RPMI7951 (cell line): ENCODE measurements around the gene TENM4. TPM values are rescaled to one million over a fixed set of nuclear protein-coding genes. Genes with fewer than 3 reads are reported as not detected.
A peak's percentile ranks its signal among the peaks of the same experiment; 100 is the strongest.

ENCODE experiments used
- DNase-seq: peaks from one replicate; pipeline ENCODE4 v3.0.0-alpha.2; 2012; ENCODE audit warnings: low read depth
- total RNA-seq: library from RNA; depleted of rRNA; stranded (reverse); fragments of >200 nt; shearing (Covaris generic); gene quantifications from 2 replicates; pipeline ENCODE4 v1.2.3, GENCODE V29; 2014

TENM4 gene
- total RNA-seq, 1 experiment from 2014 or later: 25.1 TPM

DNA sequence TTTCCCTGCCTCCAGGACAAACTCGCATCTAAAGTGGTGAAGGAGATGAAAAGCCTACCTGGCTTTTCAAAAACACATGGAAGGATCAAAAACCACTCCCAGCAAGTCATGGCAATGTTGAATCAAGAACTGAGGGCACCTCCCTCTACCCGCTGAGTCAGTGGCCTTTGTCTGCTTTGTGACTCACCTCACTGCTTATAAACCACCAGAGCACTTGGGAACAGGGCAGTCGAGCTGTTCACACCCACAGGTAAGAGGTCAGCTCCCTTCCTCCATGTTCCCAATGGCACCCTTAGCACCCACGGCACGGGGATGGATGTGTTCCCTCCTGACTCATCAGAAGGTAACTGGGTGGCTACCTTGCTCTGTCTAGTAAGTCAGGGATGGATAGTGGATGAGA lies 21.7 kb downstream of the TENM4 start:
- DNase-seq: peak; percentile 86

DNA sequence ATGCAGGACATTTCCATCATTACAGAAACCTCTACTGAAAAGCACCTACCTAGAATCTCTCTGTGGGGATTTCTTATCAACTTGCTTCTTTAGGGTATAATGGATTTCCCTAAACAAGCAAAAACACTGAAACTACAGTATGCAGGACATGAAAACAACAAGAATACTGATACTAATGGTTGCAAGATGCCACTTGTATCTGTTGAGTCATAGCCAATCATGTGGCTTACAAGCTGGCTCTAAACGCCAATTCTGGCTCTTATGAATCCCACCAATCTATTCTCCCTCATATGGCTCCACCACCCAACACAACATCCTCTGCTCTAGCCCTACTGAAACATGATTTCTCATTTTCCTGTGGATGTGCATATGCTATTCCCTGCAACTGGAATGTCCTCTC lies 22.6 kb downstream of the TENM4 start:
- no peak for DNase-seq

DNA sequence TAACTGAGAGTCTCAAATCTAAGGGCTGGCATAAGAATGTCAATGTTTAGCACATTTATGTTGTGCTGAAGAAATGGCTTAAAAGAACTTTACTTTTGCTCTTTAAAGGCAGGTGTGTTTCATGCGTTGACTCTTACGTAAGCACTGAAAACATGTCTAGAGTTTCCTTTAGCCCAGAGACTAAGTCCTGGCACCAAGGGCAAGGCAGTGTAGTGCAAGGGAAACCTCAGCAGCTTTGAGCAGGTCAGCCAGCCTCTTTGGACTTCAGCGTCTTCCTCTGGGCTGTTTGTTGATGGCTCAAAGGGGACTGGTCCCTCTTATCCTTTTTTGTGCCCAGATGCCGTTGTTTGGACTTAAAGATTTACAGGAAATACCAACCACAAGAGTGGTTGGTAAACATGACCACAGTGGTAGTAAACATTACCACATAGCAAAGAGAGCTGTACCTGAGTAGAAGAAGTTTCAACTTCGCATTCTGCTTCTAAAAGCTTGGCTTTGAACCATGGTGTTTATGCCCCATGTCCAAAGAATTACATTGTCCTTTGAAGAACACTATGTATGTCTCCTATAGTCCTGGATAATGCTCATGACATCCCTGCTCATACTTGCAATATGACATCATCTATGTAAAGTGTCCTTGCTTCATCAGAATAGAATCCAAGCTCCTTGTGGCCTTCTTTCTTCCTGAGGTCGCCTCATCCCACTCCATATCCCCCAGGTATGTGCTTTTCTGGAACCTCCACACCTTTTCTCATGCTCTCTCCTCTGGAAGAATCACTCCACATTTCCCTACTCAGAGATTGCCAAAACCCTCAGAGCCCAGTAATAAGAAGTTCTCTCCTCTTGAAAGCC lies 23.5 kb downstream of the TENM4 start:
- DNase-seq: no peak

DNA sequence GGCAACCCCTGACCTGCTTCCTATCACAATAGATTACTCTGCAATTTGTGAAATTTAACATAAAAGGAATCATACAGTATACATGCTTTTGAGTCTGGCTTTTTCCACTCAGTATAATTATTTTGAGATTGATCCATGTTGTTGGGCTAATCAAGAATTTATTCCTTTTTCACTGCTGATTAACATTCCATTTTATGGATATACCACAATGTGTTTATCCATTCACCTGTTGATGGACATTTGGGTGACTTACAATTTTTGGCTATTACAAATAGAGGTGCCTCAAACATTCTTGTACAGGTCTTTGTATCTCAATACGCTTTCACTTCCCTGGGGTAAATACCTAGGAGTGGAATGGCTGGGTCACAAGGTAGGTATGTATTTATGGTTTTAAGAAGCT lies 24.9 kb downstream of the TENM4 start:
- DNase-seq: no peak

DNA sequence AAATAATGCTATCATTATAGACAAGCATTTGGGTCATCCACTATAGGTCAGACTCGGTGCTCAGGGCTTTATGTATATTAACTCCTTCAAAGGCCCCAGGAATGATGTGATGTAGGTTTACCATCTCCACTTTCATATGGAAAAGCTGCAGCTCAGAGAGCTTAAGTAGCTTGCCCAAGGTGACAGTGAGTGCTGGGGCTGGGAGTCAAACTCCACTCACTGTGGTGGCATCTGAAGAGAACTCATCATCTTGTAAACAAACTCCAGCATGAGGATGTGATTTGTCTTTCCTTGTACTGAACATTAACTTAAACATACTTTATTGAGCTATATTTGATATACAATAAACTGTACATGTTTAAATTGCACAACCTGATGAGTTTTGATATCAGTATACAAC lies 25.4 kb downstream of the TENM4 start:
- DNase-seq: no peak

DNA sequence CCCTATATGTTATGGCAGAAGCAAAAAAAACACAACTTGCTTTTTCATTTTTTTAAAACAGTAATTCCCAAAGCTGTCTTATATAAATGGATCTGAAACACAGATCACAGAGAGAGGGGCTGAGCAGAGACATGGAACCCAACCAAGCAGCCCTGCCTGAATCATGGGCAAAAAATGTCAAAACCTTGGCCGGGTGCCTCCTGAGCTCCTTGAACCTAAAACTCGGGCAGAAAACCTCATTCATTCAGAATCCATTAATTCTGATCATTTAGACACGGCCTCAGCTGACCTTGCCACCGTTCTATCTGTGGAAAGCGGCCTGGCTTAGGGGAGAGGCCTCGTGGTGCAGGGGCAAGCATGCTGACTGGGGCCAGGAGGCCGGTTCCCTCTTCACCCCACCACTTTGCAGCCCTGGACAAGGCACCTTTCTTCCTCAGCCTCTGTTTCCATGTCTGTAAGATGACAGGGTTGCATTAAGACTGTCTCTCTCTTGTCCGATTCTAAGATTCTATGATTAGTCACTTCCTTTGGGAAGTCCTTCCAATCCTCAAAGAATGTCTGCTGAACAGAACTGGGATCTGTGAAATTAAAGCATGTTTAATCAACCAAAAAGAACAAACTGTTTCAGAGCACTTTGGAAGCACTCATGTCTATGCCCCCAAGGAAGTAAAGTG lies 26.0 kb downstream of the TENM4 start:
- peak; percentile 89 for DNase-seq

DNA sequence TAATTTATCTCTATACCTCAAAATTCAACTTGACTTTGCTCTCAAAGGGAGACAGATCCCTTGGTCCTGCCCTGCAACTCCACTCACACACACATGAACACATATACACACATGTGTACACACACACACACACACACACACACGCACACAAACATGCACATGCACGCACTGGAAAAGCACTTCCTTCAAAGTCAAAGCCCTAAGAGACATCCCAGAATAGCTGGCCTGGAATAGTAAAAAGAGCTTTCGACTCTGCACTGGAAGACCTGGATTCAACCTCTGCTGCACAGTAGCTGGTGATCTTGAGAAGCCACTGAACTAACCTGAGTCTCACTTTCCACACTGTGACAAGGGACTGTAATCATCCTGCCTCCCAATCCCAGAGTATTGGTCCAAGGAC lies 26.8 kb downstream of the TENM4 start:
- DNase-seq: no peak

DNA sequence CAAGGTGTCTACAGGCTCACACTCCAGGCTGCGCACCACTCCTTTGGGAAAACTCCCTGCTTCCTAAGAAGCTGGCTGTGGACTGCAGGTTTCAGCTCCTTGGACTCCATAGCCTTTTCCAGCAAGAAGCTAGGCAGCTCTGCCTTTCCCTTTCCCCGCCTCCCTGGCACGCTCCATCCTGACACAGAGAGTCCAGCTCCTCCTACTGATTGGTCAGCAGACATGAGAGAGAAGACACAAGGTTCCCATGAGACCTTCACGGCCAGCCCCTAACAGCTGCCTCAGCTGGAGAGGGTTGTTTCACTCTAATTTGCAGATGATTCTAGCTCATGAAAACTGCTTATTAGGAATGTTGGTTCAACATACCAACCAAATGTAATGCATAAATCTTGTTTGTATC lies 27.6 kb downstream of the TENM4 start:
- peak; percentile 92 for DNase-seq

DNA sequence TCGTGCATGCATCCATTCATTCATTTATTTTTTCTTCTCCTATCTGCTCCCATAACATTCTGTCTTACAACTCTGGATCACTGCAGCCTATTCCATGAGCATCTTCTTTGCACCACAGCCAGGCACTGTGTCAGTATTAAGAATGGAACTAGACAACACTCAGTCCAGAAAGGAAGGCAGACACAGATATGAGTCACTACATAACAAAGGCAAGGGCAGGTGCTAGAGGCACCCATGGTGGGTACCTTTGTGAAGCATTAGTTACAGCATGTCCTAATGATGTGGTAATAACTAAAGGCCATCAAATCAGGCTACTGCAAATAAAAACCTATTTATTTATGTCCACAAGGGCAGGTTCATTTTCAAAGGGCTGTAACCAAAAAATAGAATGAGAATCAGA lies 28.1 kb downstream of the TENM4 start:
- DNase-seq: no peak

DNA sequence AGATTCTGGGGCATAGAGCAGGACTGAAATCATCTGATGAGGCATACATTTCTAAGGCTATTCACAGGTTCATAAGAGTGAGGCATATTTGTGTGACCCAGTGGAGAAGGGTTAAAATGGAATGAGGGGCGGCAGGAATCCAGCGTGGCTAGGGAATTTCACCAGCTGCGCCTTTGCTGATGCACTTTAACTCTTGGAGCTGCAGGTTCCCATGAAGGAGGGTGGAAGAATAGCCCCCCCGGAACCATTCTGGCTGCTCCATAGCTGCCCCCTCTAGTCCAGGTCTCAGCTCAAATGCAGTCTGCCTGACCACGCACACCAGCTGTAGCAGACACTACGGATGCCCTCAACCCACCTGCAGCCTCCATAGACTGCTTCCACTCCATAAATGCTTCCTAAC lies 31.5 kb downstream of the TENM4 start:
- no peak for DNase-seq

DNA sequence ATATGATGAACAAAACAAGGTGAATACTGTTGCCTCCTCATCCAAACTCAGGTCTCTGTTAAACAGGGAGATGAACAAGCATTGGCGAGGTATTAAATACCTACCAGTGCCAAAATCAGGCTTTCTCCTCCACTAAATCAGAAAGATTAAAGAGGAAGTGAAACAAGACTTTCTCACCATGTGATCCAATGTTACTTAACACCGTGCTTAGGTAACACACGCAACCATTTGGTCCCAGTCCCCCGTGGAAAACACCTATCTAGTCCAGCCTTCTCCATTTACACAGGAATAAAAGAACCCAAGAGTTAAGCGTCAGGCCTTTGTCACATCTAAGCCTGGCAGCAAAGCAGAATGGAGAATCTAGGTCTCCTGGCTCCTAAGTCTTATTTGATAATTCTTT lies 34.5 kb downstream of the TENM4 start:
- no peak for DNase-seq

DNA sequence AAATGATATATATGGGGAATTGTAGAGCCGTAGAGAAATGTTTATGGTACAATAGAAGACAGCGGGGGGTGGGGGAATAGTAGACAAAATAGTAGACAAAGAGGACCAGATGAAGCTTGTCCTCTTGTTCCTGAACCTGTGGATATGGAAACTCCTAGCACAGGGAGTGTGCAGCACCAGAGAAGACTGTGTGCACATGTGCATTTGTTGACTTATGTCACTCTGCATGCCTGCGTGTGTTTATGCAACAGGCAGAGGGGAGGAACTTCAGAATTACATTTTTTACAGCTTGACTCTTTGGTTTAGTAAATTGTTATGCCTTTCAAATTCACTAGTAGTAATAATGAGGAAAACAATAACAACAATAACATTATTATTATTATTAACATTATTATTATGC lies 36.0 kb downstream of the TENM4 start:
- DNase-seq: no peak

DNA sequence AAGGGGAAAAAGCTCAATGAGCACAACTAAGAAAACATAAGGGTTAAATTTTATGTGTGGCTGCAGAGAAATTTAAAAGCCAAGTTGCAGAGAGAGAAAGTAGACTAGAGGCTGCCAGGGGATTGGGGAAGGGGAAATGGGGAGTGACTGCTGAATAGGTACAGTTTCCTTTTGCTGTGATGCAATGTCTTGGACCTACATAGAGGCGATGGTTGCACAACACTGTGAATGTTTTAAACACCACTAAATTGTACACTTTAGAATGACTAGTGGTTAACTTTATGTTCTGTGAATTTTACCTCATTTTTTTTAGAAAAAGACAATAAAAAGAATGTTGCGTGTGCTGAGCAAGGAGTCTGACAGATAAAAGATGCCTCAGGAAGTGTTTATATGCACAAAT lies 36.5 kb downstream of the TENM4 start:
- no peak for DNase-seq

DNA sequence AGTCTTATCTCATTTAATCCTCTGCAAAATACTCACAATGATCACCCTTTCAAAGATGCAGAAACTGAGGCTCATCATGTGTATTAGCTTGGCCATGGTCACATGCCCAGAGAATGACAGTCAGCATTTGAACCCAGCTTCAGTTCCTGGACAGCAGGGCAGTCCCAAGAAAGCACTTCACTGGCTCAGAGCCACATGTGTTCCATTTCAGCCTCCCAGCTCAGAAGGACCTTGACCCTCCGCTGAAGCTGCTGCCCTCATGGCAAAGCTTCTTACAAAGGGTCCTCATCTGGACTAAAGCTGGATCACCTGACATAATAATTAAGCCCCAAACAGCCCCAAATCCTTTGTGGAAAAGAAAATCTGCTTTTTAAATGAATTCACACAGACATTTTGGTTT lies 37.0 kb downstream of the TENM4 start:
- DNase-seq: no peak

DNA sequence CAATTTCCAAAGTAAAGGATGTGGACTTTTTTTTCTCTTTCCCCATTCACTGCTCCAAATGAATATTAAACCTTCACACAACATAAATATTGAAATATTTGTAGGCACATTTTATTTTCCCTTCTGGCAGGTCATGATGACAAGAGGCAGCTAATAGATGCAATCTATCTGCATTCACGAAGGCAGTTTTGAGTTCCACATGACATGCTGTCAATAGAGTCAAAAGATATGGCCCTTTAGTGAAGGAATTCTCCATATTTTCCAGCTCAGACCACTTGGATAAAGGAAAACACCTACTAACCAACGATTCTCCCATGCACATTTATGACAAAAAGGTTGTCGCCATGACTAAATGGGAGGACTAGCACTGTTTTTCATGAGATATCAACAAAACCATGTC lies 37.9 kb downstream of the TENM4 start:
- no peak for DNase-seq

DNA sequence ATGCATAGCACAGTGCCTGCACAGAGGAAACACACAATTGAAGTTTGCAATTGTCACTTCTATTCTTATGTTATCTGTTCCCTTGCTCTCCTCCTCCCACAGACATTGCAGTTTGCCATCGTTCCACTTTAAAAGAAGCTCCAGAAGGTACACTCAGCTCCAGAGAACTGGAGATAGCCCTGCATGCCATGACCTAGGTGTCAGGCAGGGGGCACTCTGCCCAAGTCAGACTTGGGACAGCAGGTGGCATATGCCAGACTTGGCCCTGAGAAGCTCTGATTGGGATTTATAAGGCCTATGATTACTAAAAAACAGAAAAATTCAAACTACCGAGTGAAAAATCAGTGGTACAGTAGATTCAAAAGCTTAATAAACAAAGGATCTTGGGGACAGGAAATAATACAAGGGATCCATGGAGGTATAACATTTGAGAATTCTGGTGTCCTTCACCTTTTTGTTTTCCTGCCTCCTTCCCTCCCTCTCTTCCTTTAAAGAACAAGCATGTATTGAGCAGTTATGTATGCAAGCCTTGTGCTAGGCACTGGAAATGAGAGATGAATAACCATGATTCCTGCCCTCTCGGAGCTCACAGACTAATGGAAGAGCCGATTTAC lies 40.0 kb downstream of the TENM4 start:
- peak; percentile 52 for DNase-seq

DNA sequence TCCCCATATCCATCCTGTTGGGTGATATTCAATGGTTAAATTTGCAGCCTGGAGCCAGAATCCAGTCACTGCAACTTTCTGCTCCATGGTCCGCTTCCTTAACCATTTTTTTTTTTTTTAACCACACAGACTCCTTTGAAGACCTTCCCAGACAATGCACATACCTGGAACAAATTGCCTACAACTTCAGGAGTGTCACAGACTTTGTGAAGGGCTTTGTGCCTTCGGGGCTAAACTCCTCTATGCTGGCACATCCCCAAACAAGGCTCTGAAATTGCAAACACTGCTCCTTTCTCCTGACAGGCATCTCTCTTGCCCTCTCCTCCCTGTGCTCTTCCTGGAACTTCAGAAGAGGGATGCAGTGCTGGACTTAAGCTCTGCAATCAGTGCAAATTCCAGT lies 40.6 kb downstream of the TENM4 start:
- peak; percentile 79 for DNase-seq

DNA sequence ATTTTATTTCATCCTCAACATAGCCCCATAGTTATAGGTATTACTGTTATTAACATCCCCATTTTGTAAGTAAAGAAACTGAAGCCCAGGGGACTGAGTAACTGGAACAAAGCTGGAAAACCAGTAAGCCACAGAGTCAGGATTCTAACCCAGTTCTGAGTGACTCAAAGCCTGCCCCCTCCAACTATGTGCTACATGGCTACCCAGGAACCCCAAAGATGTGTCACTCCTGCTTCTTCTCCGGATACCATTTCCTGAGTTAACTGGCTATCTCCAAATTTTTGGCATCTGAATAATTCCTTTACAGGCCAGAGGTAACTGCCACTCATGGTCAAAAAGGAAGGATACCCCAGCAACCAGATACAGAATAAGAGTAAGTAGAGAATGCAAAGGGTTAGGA lies 43.6 kb downstream of the TENM4 start:
- DNase-seq: peak; percentile 86

DNA sequence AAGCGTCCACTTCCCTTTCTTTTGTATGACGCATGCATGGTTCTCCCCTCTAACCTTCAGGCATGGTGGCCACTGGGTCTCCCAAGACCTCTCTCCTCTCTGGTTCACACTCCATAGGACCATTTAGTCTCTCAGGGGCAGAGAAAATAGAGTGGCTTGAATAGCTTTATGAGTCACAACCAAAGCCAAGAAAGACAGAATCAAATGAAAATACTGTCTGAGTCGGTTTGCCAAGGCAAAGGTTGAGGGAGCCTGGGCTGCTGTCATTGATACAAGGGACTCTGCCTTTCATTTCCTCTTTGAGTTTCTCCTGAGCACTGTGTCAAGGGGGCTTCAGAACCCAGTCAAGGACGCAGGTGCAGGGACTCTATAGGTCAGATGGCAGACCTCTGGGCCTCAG lies 44.2 kb downstream of the TENM4 start:
- DNase-seq: peak; percentile 96

DNA sequence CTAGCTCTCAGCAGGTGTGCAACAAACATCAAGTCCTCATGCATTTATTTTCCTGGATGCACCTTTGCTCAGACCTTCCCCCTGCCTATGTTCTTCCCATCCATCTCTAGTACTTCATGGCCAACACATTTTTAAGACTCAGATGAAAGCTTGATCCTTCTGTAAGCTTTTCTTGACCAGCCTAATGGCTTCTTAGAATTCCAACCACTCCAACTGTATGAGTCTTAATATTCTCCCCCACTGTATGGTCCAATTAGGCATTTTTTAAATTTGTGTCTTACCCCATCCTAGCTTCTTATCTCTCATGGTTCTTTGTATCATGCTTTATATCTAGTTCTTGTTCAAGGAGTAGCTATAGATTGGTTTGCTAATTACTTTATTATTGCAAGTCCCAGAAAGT lies 44.8 kb downstream of the TENM4 start:
- no peak for DNase-seq

DNA sequence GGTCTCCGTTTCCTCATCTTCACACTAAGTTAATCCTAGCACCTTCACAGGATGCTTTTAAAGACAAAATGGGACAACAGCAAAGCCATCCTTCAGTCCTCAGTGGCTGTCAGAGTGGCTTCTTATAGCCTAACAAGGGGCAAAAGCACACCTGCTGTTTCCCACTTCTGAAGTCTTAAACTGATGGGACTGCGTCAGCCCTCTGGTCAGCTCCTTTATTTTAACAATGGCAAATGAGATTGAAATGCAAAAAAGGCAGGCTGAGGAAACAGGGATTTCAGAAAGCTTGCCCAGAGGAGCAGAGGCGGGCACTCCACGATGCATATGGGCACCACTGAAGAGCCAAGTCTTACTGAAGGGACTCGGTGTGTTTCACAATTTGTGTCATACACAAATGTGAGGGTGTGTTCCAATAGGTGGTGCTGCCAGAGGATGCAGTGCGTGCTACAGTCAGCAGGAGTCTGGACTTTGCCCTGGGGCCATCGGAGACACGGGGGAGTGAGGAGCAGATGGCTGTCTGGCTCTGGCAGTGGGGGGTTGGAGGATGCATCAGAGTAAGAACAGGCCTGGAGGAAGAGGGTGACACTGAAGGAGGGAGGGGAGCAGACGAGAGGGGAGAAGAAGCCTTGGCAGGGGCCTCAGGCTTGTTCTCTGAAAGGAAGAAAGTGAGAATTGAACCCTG lies 47.3 kb downstream of the TENM4 start:
- DNase-seq: peak; percentile 97

DNA sequence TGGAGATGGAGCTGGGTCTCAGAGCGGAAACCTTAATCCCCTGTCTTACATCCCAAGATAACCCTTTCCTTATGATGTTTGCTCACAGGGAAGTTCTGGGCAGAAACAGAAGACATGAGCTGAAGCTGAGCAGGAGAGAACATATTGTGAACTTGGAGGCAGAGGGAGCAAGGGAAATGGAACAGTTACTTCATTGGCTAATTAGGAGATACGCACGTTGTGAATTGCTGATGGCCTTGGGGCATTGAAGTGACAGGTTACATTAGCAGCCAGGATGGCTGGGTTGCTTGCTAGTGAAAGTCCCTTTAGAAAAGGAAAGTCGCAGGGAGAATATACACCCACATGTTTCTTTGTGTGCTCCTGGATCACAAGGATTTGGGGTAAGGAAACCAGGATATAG lies 48.7 kb downstream of the TENM4 start:
- DNase-seq: no peak

DNA sequence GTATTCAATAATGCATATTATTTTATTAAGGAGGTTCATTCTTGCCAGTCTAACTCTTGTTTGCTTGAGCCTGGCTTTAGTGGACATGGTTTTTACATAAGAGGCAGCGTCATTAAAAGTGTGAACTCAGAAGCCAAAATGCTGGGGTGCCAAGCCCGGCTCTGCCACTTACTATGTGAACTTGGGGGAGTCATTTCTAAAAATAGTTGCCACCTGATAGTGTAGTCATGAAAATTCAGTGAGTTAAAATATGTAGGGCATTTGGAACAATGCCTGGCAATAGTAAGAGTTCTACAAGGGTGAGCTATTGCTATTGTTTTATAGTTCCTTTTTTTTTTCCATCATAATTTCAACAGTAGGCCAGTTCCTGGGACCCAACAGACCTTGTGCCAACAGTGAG lies 49.9 kb downstream of the TENM4 start:
- no peak for DNase-seq
